GM21619 (cell line): ENCODE results near the gene AUTS2.

Experiments
- ATAC-seq: cut with Tn5 transposase; IDR thresholded peaks from one replicate; pipeline ENCODE4 v1.9.1; 2021; ENCODE audit not compliant: unreplicated experiment

AUTS2 gene

DNA sequence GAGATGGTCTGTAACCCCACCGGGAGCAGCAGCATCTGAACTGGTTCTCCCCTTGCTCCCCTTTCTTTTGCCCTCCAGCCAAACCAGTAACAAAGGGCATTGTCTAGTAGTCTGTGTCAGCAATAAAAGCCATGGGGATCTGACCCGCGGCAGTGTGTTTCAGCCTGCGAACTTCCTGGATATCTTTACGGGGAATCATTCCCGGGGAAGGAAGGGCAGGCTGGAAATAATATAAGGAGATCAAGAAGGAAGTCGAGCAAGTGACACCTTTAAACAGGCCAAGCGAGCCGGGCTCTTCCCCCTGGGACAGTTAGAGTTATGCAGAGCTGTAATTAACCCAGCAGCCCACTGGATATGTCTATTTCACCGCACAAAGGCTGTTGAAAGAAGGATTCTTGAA lies 872.5 kb downstream of the AUTS2 start:
- ATAC-seq: no peak

DNA sequence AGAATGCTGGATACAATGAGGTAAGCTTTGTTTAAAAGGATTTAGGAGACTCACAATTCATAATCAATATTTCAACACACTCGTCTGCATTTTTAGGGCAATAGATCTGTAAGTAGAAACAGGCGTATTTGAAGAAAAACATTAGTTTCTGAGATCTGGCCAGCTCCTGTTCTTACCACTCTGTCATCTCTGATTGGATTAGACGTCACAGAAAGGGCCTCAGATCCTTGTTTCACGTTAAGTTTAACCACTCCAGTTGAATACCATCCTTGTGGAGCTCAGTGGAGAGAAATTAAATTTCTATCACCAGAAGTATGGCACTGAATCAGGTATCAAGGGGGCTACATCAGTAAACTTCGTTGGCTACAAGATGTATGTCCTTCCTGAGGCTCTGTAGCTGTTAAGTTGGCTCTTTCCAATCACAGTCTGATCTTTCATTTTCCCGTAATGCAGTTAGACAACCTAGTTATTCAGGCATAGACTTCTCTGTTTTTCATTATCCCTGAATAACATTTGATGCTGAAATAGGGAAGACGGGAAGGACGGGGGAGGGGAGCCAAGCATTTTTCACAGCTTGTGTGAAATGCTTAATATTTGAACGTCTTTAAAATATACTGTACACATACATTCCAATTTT lies 874.4 kb downstream of the AUTS2 start:
- ATAC-seq: no peak

DNA sequence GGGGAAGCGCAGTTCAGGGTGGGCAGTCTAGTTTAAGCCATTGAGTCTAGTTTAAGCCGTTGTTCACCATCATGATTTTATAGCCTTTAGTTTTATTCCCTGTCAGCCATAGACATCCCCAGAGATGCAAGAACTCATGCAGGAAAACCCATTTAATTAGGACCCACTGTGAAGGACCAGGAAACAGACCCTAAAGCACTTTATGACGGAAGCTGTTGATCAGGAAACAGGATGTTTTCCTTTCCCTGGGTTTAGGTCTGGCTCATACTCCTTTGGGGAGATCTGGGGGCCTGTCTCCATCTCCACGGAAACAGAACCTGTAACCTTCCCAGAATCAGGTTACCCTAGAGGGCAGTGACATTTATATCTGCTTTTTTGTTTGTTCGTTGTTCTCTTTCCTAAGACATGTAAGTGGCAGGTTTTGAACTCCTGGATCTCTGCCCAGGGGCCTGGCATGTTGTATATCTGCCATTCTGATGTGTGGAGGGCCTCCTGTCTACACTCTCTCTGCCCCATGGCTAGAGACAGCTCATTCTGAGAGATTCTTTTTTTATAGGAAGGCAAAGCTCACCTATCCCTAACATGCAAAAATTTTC lies 876.5 kb downstream of the AUTS2 start:
- ATAC-seq: no peak

DNA sequence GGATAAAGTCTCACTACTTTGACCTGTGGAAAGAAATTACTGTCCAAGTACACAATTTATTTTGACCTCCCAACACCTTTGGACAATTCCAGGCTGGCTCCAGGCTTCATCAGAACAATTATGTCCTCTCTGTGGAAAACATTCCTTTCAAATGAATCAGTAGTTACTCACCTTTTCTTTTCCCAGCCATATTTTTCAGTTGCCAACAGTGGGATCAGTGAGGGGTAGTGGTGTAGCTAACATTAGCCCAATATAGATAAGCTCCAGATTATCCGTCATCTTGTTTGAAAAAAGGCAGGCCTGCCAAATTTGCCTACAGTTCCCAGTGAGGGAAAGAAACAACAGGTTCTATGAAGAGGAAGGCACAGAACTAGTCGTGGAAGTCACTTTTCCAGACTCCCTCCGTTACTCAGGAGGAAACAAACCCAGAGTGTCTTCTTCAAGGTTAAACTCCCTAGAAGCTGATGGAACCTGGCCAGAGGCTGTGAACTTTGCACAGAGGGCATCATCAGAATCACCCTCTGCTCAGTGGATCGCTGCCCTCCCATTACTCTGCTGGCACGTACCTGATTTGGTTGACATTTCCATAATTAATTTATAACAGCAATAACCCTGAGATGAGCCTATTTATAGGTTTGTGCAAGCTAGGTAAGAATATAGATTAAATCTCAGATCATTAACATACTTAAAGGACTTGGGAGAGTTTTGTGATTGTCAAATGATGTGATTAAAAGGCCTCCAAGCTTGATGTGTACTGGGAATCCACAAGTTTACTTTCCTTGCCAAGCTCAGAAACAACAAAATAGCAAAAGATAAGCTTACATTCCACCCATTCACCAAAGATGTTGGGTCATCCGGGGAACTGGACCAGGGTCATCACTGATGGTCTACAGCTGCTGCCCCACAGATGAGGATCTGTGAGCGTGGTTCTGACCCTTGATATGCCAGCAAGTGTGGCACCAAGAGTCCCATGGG lies 879.0 kb downstream of the AUTS2 start:
- ATAC-seq: no peak

DNA sequence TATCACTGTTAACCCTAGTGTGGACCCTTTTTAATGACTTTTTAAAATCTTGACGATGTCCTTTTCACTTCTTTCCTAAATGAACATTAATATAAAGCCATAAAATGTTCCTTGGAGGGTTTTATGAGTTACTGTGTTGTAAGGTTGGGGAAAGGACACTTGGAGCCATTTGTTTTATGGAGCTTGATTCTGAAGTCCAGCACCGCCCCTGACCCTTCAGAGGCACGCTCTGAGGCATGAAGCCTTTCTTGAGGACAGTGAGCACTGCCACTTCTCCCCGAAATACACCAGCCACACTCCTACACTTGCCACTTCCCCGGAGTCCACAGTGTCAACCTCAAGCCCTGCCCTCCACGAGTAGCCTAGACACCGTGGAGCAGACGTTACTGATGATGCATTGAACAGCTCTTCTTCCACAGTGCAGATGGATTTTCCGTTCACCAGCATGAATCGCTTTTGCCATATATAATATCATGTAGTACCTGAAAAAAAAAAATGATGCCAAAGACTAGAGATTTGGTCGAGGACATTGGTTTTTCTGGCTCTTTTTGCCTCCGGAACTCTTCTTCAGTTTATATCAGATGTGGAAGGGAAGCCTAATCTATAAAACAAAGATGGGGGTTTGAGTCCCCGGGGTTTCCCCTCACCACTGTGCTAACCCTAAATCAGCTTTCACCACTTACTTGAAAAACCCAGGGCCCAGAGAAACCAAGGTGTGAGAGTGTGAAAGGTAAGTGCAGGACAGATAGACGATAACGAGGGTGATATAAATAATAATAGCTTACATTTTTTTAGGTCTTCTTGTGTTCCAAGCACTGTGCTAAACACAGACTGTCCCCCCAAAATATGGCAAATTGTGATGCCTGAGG lies 881.1 kb downstream of the AUTS2 start:
- no peak for ATAC-seq

DNA sequence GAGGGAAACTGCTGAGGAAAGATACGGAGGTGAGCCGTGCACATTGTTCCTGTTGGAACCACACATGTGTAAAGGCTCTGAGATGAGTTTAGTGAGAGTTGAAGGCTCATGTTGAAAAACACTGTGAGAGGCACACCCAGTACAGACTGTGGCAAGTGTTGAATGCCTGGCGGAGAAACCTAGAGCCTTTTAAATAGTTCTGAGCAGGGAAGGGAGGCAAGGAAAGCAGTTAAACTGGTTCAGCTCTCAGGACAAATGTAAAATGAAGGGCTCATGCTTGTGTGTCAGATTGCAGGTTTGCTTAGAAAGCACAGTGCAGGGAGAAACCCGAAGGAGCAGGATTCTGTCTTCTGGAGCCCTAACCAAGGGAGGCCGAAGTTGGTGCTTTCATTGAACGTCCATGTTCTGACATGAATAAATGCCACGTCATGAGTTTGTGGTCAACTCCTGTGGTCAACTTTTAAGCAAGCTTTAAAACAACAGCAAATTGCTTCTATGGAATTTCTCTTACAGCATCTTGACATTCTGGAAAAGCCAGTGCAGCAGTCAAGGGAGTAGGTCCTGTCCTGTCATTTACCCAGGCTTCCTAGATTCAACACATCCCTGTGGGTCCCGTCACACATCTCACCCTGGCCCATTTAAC lies 882.8 kb downstream of the AUTS2 start:
- ATAC-seq: no peak

DNA sequence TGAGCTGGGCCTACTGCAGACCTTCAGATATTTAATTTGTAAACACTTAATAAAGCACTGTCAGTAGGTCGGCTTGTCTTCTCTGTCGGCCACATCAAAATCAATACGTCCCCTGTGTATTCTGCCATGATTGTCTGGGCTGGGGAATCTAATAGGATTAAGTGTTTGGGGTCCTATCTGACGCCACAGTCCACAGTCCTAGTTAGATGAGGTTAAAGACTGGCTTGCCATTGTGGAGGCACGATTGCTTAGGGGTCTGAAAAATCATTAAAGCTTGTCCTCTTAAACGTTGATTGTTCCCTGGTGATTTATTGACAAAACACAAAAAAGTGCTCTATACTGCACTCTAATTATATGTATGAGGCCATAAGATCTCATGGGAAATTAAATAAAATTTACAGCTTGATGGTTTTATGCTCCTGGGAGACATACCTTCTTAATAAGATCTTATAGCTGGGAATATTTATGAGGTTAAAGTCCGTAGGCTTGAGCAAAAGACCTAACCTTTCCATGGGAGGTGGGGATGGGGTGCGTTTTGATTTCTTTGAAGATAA lies 883.4 kb downstream of the AUTS2 start:
- no peak for ATAC-seq

DNA sequence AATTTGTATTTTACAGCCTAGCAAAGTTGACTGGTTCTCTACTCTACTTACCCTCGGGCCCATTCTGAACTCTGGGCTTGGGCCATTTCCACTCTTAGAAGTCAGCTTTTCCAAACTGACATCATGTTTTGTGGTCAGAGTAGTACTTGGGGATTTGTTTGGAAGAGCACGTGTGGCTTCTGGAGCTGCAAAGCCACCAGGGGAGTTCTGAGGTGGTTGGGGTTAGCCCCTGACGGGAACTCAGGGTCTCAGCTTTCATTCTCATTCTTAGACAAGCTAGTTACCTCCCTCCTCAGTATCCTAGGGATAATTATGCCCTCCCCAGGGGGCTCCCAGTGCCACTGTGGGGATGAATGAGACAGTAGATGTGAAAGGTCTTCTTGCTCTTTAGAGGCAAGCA lies 886.0 kb downstream of the AUTS2 start:
- no peak for ATAC-seq

DNA sequence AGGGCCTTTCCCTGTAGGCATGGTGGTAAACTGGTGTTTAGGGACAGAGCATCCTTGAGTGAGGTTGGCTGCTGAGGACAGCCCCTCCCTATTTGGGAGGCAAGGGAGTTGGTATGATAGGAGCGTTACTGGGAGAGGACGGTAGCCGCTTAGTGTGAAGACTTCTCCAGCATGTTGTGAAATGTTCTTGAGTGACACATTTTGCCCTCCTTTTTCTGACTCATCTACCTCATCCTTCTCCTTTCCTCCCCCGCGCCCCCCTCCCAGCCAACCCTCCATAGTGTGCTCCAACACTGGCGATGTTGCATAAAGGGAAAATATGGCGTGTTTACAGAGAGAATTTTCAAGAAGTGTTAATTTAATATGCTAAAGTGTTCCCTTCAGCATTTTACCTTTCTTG lies 888.7 kb downstream of the AUTS2 start:
- no peak for ATAC-seq

DNA sequence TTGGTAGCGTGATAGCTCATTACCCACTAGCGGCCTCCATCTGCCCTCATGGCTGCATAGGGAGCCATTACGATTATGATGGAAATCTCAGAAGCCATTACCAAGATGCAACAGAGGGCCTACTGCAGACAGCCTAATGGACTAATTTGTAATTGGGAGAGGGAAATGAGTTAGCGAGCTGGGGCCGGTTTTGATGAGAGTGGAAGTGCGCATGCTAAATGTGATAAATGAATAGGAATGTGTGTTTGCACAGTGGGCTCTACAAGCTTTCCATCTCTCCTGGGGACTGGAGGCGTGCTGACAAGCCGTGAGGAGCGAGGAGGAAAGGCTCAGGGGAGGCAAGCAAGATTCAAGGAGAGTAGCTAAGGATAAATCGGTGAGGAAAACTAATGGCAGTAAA lies 889.2 kb downstream of the AUTS2 start:
- no peak for ATAC-seq

DNA sequence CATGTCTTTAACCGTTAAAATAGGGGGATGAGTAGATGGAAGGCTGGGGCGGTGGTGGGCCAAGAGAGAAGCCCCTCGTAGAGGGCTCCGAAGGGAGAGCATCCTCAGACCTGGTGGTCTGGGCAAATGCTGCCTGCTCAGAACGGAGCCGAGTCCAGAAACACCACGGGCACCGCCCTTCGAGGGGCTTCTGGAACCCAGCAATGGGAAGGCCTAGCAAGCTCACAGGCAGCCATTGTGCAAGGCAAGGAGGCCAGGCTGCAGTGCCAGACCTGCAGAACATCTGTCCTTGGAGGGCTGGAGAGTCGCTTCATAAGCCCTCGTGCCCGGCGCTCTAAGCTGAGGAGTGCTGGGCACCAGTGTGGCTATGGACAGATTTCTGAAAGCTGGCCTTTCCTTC lies 889.6 kb downstream of the AUTS2 start:
- ATAC-seq: no peak

DNA sequence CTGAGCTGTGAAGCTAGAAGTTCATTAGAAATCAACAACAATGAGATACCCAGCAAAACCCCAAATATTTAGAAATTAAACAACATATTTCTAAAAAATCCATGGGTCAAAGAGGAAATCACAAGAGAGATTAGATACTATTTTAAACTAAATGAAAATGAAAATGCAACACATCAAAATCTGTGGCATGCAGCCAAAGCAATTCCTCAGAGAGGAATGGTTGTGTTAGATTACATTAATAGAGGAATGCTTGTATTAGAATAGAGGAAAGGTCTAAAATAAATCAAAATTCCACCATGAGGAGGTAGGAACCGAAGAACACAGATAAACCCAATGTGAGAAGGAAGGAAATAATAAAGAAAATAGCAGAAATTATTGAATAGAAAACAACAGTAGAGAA lies 891.5 kb downstream of the AUTS2 start:
- no peak for ATAC-seq

DNA sequence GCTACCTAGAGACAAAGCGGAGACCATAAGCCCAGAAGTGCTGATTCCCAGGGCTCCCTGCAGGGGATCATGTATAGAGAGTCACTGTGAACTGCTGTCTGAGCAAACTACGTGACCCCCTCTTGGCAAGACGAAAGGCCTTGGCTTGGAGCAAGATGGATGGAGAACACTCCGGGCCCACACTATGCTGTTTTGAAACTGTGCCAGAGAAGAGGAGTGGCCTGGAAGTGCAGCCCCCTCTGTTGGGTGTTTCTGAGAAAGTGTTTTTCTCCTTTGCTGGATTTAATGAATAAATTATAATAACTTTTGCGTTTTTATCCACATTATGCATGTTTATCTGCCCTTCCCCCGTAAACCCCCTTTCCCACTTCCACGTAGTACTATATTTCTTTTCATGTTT lies 894.4 kb downstream of the AUTS2 start:
- no peak for ATAC-seq

DNA sequence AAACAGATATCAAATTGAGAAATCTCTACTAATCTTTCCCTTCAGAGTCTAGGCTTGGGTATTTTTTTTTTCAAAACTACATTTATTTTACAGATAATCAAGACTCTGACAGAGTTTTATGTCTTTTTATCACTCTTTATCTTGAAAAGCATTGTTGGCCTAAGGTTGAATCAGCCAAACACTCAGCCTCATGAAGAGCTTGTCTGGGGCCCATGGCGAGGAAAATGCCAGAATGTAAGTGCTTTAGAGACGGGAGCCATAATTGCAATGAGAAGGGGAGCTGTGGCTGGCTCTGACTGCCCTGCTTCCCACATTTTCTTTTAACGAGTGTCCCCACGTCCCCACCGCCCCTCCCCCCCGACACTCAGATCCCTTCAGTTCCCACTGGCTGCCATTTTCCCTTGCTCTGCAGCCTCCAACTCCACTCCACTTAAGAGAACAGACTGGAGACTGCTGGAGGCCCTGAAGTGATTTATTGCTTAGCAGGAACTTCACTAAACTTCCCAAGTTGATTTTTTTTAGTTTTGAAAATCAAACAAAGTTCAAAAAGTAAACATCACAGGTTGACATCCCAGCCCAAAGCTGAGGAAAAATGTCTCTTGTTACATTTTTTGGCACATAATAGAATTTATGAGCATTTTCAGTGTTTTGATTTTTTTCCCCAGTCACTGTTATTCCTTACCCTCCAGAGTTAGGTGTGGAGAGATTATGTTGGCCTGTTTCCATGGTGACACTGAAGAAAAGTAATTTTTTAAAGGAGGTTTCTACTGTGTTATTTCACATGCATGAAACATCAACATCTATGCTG lies 896.2 kb downstream of the AUTS2 start:
- ATAC-seq: no peak

DNA sequence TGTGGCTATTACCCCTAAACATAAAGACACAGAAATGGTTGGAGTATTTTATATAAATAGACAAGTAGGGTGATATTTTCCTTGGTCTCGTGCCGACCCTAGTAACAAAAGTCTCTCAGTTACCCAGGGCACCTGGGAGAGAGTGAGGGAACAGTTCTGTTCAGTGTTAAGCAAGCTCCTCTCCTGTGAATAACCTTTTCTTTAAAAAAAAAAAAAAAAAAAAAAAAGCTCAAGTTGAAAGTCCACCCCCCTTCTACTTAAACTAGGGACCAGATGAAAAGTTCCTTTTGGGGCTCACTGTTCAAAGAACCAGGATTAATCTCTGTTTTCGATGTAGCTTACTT lies 896.7 kb downstream of the AUTS2 start:
- no peak for ATAC-seq

DNA sequence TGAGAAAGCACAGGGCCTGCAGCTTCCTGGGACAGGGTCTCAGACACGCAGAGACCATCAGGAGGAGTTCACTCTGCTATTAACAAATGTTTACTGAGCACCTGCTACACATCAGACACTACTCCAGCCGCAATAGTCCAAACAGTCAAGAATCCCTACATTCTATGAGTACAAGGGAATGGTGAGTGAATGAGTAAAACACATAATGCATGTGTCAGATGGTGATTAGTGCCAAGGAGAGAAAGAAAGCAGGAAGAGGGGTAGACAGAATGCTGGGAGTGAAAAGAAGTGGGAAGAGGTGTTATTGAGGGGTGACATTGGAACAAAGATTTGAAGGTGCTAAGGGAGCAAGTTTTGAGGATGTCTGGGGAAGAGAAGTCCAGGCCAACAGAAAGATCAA lies 899.5 kb downstream of the AUTS2 start:
- no peak for ATAC-seq

DNA sequence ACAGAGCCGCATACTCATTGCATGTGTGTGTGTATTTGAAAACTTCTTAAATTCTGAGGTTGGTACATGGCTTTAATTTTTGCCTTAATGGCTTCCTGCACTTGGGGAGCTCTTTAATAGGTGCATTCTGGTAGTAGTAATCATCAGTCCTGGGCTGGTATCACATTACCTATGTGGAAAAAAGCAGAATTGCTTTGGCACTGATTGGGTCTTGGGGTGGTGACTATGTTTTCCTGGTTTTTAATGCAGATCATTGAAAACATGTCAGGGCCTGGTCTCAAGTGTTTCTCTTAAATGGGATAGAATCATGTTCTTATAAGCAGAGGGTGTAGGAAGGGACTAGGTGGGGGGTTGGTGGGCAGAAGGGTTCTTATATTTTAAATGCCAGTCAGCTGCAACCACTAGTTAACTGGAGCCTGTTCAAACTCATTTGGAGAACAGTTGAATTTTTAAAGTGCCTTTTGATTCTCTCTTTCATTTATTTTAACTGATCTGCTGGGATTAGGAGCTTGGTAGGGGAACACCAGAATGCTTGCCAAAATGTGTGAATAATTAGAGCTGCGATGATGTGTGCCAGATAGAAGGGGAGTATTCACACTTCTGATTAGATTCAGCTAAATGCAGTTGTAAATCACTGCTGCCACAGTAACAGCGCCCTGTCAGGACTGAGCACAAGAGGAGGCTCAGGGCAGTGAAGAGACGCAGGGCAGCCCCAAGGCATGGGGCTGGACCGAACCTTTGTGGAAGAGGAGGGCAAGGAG lies 900.1 kb downstream of the AUTS2 start:
- ATAC-seq: no peak

DNA sequence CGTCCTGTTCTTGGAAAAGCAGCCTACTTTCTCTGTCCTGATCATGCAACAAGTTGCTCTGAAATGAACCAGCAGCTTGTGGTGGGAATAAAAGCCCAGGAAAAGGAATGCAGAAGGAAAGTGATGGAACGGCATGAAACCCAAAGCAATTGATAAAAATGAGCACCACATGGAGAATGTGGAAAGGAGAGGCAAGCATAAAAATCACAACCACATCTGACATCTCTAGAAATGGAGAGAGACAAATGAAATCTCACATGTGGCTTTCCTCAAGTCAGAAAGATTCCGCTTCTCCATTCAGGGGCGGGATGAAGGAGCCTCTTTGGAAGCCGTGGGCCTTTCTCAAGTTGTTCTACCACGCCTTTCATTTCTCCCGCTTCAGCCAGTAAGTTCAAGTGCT lies 902.0 kb downstream of the AUTS2 start:
- no peak for ATAC-seq
